Measurements from ENCODE around the gene STXBP5. TPM values are rescaled to one million over a fixed set of nuclear protein-coding genes. Genes with fewer than 3 reads are reported as not detected.

Gene STXBP5
- total RNA-seq, 2 donors from 2014 or later: 25.9 to 30.3 TPM

- TF ChIP-seq POLR2A (IDR thresholded peaks at IDR 0.05) (no peak), CTCF (IDR thresholded peaks at IDR 0.05) (no peak)
- Histone ChIP-seq H3K9me3 (no peaks in the 10 kb centered on the region), H3K36me3 (replicated peaks in 1 of 2; ENCODE audit: insufficient read depth in 1 of 2, low read depth in 2 of 2) (no peaks in the 10 kb centered on the region), H3K27ac (no peak overlapping the region), H3K4me3 (no peak overlapping the region), H3K4me1 (peaks cover 58% of the 10 kb centered on the region), H3K27me3 (no peaks in the 10 kb centered on the region)
- intact Hi-C loops (cut with DNase I): no loop called here
- ATAC-seq: no peak
- WGBS, 2 donors: 85 to 93% methylated on average over 2 of the region's 2 CpGs
- DNase-seq: no peak
These were observed 7.1 kb downstream of the STXBP5 start for GRCh38 chr6:147211349-147211748.

- 91 to 97% methylated on average over 4 of the region's 4 CpGs for WGBS, 2 donors
- intact Hi-C loops (cut with DNase I): no loop called here
- ATAC-seq (no peak), DNase-seq (no peak)
- Histone ChIP-seq H3K4me3 (no peak overlapping the region), H3K36me3 (replicated peaks in 1 of 2; ENCODE audit: insufficient read depth in 1 of 2, low read depth in 2 of 2) (no peaks in the 10 kb centered on the region), H3K27ac (no peak overlapping the region), H3K4me1 (peaks cover 58% of the 10 kb centered on the region), H3K9me3 (no peaks in the 10 kb centered on the region), H3K27me3 (no peaks in the 10 kb centered on the region)
- TF ChIP-seq POLR2A (IDR thresholded peaks at IDR 0.05) (no peak), CTCF (IDR thresholded peaks at IDR 0.05) (no peak)
These were observed 7.6 kb downstream of the STXBP5 start for GRCh38 chr6:147211831-147212230.

GRCh38 chr6:147212622-147213021 is 8.4 kb downstream of the STXBP5 start:
- no peak for ATAC-seq
- Histone ChIP-seq H3K9me3 (no peaks in the 10 kb centered on the region), H3K4me3 (no peak overlapping the region), H3K4me1 (peaks cover 53% of the 10 kb centered on the region), H3K27me3 (no peaks in the 10 kb centered on the region), H3K27ac (no peak overlapping the region), H3K36me3 (replicated peaks in 1 of 2; ENCODE audit: insufficient read depth in 1 of 2, low read depth in 2 of 2) (no peaks in the 10 kb centered on the region)
- intact Hi-C loops (cut with DNase I): no loop called here
- DNase-seq: no peak
- no peak for TF ChIP-seq CTCF (IDR thresholded peaks at IDR 0.05)
- TF ChIP-seq POLR2A (IDR thresholded peaks at IDR 0.05): no peak
- 97 to 100% methylated on average over 1 of the region's 1 CpG for WGBS, 2 donors

GRCh38 chr6:147213772-147214171 is 9.6 kb downstream of the STXBP5 start:
- DNase-seq: no peak
- TF ChIP-seq CTCF (IDR thresholded peaks at IDR 0.05): no peak
- TF ChIP-seq POLR2A (IDR thresholded peaks at IDR 0.05): no peak
- ATAC-seq: no peak
- no peak overlapping the region for H3K27ac ChIP-seq
- intact Hi-C loops (cut with DNase I): no loop called here
- H3K9me3 ChIP-seq: no peaks in the 10 kb centered on the region
- no peaks in the 10 kb centered on the region for H3K36me3 ChIP-seq (replicated peaks in 1 of 2; ENCODE audit: insufficient read depth in 1 of 2, low read depth in 2 of 2)
- H3K4me3 ChIP-seq: no peak overlapping the region
- 0 to 11% methylated on average over 1 of the region's 1 CpG for WGBS, 2 donors
- peaks cover 45% of the 10 kb centered on the region for H3K4me1 ChIP-seq
- H3K27me3 ChIP-seq: no peaks in the 10 kb centered on the region

Measured in body of pancreas (tissue), 4 donors.